NCI-H1694 (cell line): ENCODE data around the gene SMTNL2.
"Not testable (repeated sequence)": the region's sequence is repeated elsewhere in the genome, so short reads cannot be mapped to it uniquely, and the experiment has no call there.

Experiments used
- DNase-seq: peaks from one replicate; lab custom pipeline; 2025; lab: John Stamatoyannopoulos, UW

Gene SMTNL2

DNA sequence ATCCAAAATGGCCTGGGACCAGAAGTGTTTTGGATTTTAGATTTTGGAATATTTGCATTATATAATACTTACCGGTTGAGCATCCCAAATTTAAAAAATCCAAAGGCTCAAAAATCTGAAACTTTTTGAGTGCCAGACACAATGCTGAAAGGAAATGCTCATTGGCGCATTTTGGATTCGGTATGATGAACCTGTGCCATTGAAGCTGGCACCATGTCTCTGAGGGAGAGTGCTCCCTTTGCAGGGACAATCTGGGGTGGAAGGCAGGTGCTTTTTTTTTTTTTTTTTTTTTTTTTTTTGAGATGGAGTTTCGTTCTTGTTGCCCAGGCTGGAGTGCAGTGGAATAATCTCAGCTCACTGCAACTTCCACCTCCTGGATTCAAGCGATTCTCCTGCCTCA is 17.7 kb downstream of the SMTNL2 start:
- DNase-seq = no peak

DNA sequence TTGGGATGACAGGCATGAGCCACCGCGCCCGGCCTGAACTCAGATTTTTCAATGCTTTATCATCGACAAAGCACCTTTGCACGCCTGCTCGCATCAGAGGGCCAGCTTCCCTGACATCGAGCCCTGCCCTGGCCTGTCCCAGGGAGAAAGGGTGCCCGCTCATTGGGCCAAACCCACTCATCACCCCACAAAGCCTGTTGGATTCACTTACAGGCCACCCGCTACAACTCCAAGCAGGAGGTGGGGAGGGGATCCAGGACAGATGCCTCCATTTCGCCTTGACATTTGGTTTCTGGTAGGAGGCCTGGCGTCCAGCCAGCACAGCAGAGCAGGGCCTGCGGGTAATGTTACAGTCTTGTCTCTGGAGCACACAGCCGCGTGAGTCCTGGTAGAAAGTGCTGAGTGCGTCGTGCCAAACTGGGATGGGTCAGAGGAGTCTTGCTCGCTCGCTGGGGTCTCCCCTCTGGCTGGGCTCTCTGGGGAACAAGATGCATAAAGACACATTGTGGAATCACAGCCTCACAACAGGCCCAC is 19.8 kb downstream of the SMTNL2 start:
- peak; percentile 94 for DNase-seq

DNA sequence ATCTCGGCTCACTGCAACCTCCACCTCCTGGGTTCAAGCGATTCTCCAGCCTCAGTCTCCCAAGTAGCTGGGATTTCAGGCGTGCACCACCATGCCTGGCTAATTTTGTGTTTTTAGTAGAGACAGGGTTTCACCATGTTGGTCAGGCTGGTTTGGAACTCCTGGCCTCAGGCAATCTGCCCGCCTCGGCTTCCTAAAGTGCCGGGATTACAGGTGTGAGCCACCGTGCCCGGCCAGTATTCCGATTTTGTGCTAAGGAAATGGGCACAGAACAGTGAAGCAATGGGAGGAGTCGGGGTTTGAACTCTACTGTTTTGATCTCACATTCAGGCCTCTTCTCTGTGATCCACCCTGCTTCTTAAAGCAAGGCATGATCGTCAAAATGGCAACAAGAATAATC is 20.4 kb downstream of the SMTNL2 start:
- not testable (repeated sequence) for DNase-seq

DNA sequence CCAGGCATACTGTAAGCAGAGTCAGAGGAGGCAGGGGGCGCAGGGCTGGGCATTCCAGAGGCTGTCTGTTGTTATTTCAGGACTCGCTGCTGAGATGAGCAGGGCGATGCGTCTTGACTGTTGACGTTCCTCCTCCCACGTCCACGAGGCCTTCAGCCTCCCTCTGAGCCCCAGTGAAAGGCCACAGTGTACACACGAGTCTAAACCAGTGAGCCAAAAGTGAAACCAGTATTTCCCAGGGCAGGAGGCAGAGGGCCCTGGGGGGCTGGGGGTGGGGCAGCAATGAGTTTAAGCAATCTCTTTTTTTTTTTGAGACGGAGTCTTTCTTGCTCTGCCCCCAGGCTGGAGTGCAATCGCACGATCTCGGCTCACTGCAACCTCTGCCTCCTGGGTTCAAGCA is 21.5 kb downstream of the SMTNL2 start:
- no peak for DNase-seq

DNA sequence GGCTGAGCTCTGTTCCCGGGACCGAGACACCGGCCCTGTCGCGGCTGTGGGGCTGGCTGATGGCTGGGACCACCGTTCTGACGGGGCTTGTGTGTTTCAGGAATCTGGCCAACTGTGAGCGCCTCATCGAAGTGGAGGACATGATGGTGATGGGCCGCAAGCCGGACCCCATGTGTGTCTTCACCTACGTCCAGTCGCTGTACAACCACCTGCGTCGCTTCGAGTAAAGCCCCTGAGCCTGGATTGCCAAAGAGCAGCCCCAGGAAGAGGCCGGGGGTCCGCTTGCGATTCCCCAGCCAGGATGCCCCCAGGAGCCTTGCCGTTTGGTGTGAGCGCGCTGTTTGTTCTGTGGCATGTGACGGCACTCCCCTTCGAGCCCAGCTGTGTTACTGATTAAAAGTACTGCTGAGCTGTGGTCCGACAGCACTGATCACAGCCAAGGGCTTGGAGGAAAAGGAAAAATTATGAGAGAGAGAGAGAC is 23.0 kb downstream of the SMTNL2 start:
- no peak for DNase-seq

DNA sequence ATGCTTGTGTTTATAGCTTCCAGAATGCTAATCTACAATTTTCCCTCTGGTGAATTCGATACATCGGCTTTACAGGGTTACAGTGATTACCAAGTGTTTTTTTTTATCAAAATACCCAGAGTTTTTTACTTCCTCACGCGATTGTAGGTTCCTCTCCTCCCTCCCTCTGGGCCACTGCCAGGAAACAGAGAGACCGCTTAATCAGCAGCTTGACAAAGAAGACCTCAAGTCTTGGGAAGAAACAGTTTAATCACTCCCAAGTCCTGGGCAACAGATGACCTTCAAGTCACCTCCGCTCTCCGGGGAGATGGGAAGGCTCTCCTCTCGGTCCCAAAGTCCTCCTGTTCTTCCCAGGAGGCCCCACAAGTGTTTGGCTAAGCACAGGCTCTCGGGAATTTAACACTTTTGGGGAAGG is 23.5 kb downstream of the SMTNL2 start:
- DNase-seq = no peak

DNA sequence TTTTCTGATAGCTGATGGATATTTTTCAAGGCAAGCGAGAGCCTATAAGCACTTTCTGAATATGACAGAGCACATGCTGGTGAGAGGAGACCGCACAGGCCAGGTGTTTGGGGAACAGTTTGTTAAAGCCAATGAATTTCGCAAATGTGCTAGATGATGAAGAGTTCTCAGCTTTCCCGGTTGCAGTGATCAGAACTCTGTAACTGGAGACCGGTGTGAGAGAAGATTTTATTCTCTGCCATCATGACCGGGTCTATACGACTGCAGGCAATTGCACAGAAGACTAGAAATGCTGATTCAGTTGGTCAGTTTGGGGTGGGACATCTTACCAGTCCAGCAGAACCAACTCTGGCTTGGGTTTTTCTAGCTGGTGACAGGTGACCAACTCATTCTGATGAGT is 25.4 kb downstream of the SMTNL2 start:
- no peak for DNase-seq

DNA sequence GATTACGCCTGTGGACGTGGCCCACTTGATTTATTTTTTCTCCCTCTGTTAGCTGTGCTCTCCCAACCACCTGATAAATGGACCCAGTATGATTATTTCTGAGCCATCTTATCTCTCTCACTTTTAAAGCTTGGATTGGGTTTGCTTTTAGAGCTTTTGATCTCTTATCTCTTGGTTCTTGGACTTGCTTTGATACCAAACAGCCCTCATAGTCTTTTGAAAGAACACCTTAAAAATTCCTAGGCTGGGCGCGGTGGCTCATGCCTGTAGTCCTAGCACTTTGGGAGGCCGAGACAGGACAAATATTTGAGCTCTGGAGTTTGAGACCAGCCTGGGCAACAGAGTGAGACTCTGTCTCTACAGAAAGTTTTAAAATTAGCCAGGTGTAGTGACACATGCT is 25.8 kb downstream of the SMTNL2 start:
- no peak for DNase-seq

DNA sequence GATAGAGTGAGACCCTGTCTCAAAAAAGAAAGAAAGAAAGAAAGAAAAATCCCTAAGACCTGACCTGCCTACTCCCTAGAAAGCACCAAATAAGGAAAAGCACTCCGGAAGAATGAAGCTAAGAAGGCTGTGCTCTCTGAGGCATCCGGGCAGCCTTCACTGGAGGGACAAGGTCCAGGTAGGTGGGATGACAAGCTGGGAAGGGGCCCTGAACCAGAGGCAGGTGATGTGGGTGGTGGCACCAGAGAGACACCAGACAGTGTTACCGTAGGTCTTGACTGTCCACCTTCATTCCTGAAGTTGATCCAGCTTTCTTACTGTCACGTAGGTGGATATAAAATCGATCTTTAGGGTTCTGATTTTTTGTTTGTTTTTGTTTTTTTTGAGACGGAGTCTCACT is 26.3 kb downstream of the SMTNL2 start:
- no peak for DNase-seq

DNA sequence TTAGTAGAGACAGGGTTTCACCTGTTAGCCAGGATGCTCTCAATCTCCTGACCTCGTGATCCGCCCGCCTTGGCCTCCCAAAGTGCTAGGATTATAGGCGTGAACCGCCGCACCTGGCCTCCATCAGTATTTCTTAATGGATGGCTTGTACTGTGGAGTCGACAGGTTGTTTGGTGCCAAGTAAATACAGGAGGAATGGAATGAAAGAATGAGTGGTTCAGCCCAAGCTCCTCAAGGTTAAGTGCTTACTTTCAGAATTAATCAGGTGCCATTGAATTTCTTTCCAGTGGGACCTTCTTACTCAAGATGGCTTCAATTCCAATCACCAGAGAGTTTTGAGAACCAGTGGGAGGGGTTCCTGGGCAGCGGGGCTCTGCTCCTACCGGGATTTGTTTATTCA is 32.1 kb downstream of the SMTNL2 start:
- no peak for DNase-seq

DNA sequence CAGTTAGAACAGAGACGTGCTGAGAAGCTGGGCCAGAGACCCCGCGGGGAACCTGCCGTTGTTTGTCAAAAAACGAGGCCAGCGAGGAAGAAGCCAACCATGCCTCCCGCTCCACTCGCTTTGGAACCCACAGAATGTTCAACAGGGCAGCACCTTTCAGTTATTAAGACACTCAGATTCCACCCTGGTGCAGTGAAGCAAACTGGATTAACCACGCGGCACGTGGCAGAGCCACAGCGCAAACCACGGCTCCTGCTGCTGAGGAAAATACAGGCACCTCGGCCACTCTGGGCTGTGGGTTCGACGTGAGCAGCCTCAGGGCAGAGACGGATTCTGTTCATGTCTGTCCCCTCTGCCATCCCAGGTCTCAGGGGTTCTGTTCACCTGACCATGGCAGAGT is 32.8 kb downstream of the SMTNL2 start:
- DNase-seq = no peak

DNA sequence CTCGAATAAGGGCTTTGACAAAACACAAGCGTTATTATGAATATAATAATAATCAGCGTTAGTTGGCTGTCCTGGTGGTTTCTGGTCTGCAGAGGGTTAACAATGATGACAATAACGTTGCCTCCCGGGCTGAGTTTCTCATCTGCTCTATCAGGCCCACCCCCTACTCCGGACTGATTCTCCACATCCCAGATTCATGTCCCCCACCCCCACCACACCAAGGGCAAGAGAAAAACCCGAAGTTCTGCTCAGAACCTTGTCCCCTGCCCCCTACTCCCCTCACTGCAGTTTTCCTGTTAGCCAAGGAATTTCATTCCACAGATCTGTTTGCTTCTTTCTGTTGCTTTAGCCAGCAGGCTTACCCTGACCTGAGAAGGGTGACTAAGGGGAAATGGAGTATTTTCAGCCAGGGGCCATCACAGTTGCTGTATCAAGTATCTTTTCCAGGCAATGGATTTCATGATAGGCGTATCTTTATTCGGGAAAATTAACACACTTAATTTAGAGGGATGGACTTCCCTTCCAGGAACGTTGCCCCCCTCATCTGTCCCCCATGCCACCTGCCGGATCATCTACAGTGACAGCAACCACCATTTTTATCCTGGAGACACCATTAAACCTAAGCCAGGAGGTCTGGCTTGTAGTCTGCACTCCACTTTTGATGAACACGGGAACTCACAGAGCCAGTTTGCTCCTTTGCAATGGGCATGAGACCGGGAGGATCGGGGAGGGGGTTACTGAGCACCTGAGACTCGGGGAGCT is 33.4 kb downstream of the SMTNL2 start:
- no peak for DNase-seq

DNA sequence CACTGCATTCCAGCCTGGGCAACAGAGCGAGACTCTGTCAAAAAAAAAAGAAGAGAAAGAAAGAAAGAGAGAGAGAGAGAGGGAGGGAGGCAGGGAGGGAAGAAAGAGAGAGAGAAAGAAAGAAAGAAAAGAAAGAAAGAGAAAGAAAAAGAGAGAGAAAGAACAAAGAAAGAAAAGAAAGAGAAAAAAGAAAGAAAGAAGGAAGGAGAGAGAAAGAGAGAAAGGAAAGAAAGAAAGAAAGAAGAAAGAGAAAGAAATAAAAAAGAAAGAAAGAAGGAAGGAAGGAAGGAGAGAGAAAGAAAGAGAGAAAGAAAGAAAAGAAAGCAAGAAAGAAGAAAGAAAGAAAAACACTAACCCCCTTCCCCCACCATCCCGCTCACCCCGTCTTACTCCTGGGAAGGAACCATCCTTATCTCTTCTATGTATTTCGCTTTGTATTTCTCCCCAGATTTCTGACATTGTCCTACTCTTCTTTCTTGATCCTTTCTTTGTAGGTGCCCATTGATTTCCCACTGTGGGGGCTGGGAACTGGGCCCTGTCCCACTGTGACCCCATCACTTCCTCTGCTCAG is 36.3 kb downstream of the SMTNL2 start:
- no peak for DNase-seq

DNA sequence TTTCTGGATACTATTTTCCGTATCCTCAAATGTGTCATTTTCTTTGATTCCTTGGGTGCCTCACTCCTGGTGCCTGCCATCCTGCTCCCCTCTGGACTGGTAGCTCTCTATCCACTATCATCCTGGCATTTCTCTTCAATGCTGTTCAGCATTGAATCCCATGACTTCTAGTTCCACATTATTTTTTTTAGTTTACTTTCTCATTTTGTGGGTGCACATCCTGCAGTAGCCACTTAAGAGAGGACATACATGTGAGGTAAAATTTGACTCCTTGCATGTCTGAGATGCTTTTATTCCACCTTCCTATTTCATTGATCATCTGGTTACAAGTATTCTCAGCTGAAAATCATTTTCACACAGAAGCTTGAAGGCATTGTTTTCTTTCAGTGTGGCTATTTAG is 38.0 kb downstream of the SMTNL2 start:
- no peak for DNase-seq

DNA sequence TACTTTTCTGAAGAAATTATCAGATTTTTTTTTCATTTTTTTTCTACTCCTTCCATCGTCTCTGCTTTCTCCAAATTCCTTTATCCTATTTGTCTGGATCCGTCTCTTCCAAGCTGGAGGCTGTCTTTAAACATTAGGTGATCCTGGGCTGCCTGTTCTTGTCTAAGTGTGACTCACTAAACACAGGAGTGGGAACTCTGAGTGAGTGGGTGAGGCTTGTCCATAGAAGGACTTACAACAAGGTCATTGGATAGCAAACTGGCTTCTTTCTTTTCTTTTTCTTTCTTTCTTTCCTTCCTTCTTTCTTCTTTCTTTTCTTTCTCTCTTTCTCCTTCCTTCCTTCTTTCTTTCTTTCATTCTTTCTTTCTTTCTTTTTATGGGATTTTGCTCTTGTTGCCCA is 38.9 kb downstream of the SMTNL2 start:
- DNase-seq = no peak

DNA sequence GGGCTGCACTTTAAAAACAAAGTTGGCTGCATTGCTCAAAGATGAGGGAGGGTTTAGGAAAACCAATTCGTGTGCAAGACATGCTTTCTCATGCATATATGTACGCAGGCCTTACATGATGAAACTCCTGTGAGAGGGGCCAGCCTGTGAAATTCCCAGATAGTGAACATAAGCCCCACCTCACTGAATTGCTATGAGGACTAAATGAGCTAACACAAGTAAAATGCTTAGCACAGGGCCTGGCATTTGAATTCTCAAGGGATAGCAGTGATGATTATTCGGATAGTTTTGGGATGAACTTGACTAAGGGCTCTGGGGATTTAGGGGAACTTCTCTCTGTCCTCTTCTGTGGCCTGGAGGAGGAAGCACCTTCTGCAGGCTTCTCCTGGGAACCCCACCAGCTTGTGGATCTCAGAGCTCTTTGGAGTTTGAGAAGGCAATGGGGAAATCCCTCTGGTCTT is 40.2 kb downstream of the SMTNL2 start:
- DNase-seq = not testable (repeated sequence)

DNA sequence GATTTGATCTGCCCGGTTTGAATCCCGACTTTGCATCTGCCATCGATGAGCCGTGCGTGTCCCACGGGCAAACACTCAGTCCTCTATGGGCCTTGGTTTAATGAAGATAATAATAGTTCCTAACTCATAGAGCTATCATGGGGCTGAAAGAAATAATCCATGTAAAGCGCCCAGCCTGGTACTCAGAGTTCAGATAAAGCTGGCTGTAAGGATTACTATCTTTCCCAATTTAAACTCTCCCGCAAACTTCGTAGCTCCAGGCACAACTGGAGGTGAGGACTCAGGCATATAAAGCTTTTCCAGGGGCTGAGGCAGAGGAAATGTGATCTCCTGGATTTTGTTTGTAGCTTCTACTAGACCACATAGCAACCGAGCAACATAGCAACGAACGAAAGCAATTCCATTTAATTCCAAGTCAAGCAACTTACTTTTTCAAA is 40.9 kb downstream of the SMTNL2 start:
- no peak for DNase-seq

DNA sequence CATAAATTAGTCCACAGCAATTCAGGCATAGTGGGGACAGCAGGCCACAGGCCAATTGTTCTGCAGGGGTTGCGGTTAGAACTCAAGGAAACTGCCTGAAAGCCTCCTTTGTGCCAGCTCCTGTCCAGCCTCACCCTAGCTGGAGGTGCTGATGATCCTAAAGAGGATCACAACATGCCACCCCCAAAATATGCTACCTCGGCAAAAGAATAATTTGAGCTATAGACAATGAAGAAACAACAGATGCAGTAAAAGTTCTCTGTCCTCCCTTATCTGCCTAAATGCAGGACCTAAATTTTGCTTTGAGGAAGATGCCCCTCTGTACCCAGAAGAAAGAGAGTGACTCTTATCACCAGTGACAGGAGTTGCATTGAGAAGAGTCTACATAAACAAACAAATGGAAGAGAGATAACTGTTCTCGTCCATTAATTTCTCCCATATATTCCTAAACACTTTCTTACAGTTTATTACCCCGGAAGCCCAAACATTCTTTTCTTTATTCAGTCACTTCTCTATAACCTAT is 42.5 kb downstream of the SMTNL2 start:
- no peak for DNase-seq

DNA sequence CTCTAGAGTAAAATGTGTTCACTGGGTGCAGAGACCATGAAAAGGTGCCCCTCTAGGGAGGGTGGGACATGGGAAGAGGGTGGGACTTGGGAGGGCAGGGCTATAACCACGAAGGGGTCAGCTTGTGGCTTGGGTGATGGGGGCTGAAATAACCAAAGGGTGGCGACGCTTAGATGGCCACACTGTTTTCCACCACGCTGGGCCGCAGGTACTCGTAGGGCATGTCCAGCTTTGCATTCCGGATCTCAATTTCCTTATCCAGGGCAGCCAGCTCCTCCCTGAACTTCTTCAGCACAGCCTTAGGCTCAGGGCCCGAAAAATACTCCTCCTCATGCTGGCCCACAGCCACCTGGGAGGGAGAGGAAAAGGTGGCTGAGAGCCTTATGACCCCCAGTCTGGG is 47.1 kb downstream of the SMTNL2 start:
- no peak for DNase-seq

DNA sequence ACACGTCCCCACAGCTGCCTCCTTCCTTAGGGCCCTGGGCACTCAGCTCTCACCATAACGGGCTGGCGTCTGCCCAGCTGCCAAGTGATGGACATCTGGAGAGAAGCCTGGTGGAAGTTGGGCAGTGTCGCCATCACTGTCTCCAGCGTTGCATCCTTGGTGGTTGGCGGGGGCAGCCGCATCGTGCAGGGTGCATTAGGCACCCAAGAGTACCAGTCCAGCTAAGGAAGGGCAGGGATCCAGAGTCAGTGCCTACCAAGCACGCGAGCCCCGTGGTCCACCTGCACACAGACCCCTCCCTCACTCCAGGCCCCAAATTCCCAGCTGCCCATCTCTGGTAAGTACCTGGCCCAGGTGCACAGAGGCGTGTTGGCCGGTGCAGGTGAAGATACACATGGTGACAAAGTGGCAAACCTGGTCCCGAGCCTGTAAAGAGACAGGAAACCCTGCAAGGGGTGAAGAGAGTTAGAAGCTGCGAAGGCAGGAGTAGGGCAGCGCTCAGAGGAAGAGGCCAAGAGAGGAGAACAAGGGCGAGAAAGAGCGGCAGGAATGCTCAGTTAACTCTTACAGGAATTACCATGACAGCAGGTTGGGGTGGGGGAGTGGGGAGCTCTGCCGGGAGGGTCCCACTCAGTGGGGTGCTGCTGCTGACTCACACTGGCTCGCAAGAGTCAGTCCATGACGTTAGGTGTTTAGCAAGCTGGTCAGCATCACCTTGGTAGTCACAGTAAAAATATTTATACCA is 47.7 kb downstream of the SMTNL2 start:
- DNase-seq = no peak

DNA sequence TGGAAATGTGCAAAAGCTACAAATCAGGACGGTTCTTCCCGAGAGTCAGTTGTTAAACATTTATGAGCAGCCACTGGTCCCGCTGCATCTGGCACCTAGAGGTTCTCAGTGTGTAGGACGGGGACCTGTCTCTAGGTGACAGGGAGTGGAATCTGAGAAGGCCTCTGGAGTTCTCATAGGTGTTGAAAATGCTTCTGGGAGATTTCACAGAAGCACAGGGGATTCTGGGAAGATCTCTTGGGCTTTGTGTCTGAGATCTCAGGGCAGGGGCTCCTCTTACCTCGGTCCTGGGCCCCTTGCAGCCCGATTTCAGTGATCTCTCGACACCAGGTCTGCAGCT is 48.2 kb downstream of the SMTNL2 start:
- DNase-seq = no peak

DNA sequence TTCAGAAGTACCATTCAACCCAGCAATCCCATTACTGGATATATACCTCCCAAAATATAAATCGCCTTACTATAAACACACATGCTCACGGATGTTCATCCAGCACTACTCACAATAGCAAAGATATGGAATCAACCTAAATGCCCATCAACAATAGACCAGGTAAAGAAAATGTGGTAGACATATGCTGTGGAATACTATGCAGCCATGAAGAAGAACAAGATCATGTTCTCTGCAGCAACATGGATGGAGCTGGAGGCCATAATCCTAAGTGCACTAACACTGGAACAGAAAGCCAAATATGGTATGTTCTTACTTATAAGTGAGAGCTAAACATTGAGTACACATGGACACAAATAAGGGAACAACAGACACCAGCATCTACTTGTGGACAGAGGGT is 49.3 kb downstream of the SMTNL2 start:
- DNase-seq = no peak

DNA sequence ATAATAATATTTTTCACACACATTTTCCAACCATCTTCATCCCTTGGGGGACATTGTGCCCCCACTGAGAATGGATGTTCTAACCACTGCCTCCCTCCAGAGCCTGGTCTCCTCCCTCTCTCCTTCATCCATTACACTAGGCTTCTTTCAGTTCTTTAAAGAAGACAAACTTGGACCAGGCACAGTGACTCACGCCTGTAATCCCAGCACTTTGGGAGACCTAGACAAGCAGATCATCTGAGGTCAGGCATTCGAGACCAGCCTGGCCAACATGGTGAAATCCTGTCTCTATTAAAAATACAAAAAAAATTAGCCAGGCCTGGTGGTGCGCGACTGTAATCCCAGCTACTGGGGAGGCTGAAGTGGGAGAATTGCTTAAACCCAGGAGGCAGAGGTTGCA is 50.6 kb downstream of the SMTNL2 start:
- no peak for DNase-seq
